ENCODE measurements around the gene SOX6. TPM values are rescaled to one million over a fixed set of nuclear protein-coding genes. Genes with fewer than 3 reads are reported as not detected.

SOX6 gene
- total RNA-seq, 2 experiments from 2014 or later, result 0.13 TPM; not detected in 1

GRCh38 chr11:16248248-16248647 lies 108.1 kb downstream of the SOX6 start:
- no peak for DNase-seq (ENCODE audit: low spot score)
- no peak overlapping the region for H3K4me3 ChIP-seq (ENCODE audit: low read depth, low read length, poor library complexity, severe bottlenecking)
- no peak overlapping the region for H3K27ac ChIP-seq (ENCODE audit: low read depth, low read length, poor library complexity, severe bottlenecking)
- no peak overlapping the region for H3K4me2 ChIP-seq (ENCODE audit: low read length)
- CTCF ChIA-PET (ENCODE audit: unreplicated experiment), result no interaction called here
- H4K20me1 ChIP-seq (ENCODE audit: insufficient read depth, low read length), result no peaks in the 10 kb centered on the region
- H3K4me1 ChIP-seq (ENCODE audit: insufficient read depth, low read length, poor library complexity, severe bottlenecking), result no peaks in the 10 kb centered on the region
- H3K9me3 ChIP-seq (ENCODE audit: low read length), result no peaks in the 10 kb centered on the region; the same call in 1 of the 2 replicates
- BruUV-seq (replicated peaks), result no TSS peak
- POLR2A ChIA-PET, result no interaction called here
- no peaks in the 10 kb centered on the region for H3K36me3 ChIP-seq (ENCODE audit: insufficient read depth, low read length)
- H2AFZ ChIP-seq (ENCODE audit: low read length), result no peak overlapping the region
- intact Hi-C loops (cut with micrococcal nuclease; ENCODE audit: unreplicated experiment), result no loop called here
- no peaks in the 10 kb centered on the region for H3K9me2 ChIP-seq (ENCODE audit: insufficient read depth, low read length)
- TF ChIP-seq EZH2phosphoT487 (IDR thresholded peaks at IDR 0.05; ENCODE audit: borderline replicate concordance, low read depth, low read length) (no peak), CTCF (conservative IDR thresholded peaks at IDR 0.05; ENCODE audit: low read length) (no peak)
- H3K79me2 ChIP-seq (ENCODE audit: insufficient read depth, low read depth, low read length), result no peaks in the 10 kb centered on the region

GRCh38 chr11:16242806-16243205 lies 113.5 kb downstream of the SOX6 start:
- intact Hi-C loops (cut with micrococcal nuclease; ENCODE audit: unreplicated experiment), result no loop called here
- ChIA-PET CTCF (ENCODE audit: unreplicated experiment) (no interaction called here), POLR2A (no interaction called here)

GRCh38 chr11:16240687-16241086 lies 115.7 kb downstream of the SOX6 start:
- Histone ChIP-seq H3K79me2 (ENCODE audit: insufficient read depth, low read depth, low read length) (no peaks in the 10 kb centered on the region), H2AFZ (ENCODE audit: low read length) (no peak overlapping the region), H3K4me3 (ENCODE audit: low read depth, low read length, poor library complexity, severe bottlenecking) (no peak overlapping the region), H3K4me2 (ENCODE audit: low read length) (no peak overlapping the region), H3K27ac (ENCODE audit: low read depth, low read length, poor library complexity, severe bottlenecking) (no peak overlapping the region), H4K20me1 (ENCODE audit: insufficient read depth, low read length) (no peaks in the 10 kb centered on the region), H3K4me1 (ENCODE audit: insufficient read depth, low read length, poor library complexity, severe bottlenecking) (no peaks in the 10 kb centered on the region), H3K36me3 (ENCODE audit: insufficient read depth, low read length) (no peaks in the 10 kb centered on the region), H3K9me2 (ENCODE audit: insufficient read depth, low read length) (no peaks in the 10 kb centered on the region), H3K9me3 (ENCODE audit: low read length) (no peaks in the 10 kb centered on the region)
- no peak for TF ChIP-seq EZH2phosphoT487 (IDR thresholded peaks at IDR 0.05; ENCODE audit: borderline replicate concordance, low read depth, low read length)
- TF ChIP-seq CTCF (conservative IDR thresholded peaks at IDR 0.05; ENCODE audit: low read length), result no peak
- no TSS peak for BruUV-seq (replicated peaks)
- DNase-seq (ENCODE audit: low spot score), result no peak
- POLR2A ChIA-PET, result no interaction called here
- CTCF ChIA-PET (ENCODE audit: unreplicated experiment), result no interaction called here
- intact Hi-C loops (cut with micrococcal nuclease; ENCODE audit: unreplicated experiment), result no loop called here

More at GRCh38 chr11:16242806-16243205, 113.5 kb downstream of the SOX6 start:
- Histone ChIP-seq H3K9me3 (ENCODE audit: low read length) (no peaks in the 10 kb centered on the region; the same call in 1 of the 2 replicates), H3K4me3 (ENCODE audit: low read depth, low read length, poor library complexity, severe bottlenecking) (no peak overlapping the region), H3K9me2 (ENCODE audit: insufficient read depth, low read length) (no peaks in the 10 kb centered on the region), H3K36me3 (ENCODE audit: insufficient read depth, low read length) (no peaks in the 10 kb centered on the region), H4K20me1 (ENCODE audit: insufficient read depth, low read length) (no peaks in the 10 kb centered on the region), H2AFZ (ENCODE audit: low read length) (no peak overlapping the region), H3K79me2 (ENCODE audit: insufficient read depth, low read depth, low read length) (no peaks in the 10 kb centered on the region), H3K4me2 (ENCODE audit: low read length) (no peak overlapping the region), H3K4me1 (ENCODE audit: insufficient read depth, low read length, poor library complexity, severe bottlenecking) (no peaks in the 10 kb centered on the region), H3K27ac (ENCODE audit: low read depth, low read length, poor library complexity, severe bottlenecking) (no peak overlapping the region)
- TF ChIP-seq EZH2phosphoT487 (IDR thresholded peaks at IDR 0.05; ENCODE audit: borderline replicate concordance, low read depth, low read length) (no peak), CTCF (conservative IDR thresholded peaks at IDR 0.05; ENCODE audit: low read length) (no peak)
- DNase-seq (ENCODE audit: low spot score), result peak; percentile 1
- no TSS peak for BruUV-seq (replicated peaks)

All from OCI-LY7 (cell line).